SKM-1 treated with dmso at 0.1 percent for 144 hours (cell line): Measurements from ENCODE around the gene FRMD4A.

Source experiments
- DNase-seq: peaks from one replicate; lab custom pipeline; 2025; ENCODE audit not compliant: unreplicated experiment; lab: John Stamatoyannopoulos, UW

Gene FRMD4A

GRCh38 chr10:14023673-14024328 lies 306.9 kb downstream of the FRMD4A start:
- no peak for DNase-seq

- no peak for DNase-seq
Observed at GRCh38 chr10:14022954-14023672, 307.6 kb downstream of the FRMD4A start.

GRCh38 chr10:14022052-14022451 lies 308.7 kb downstream of the FRMD4A start:
- no peak for DNase-seq

GRCh38 chr10:14020037-14020664 lies 310.6 kb downstream of the FRMD4A start:
- DNase-seq: no peak

- DNase-seq: no peak
Observed at GRCh38 chr10:14017467-14017866, 313.3 kb downstream of the FRMD4A start.

- DNase-seq: no peak
Observed at GRCh38 chr10:14016931-14017333, 313.8 kb downstream of the FRMD4A start.

GRCh38 chr10:14016011-14016536 lies 314.6 kb downstream of the FRMD4A start:
- peak; percentile 49 for DNase-seq

GRCh38 chr10:14014423-14014822 lies 316.3 kb downstream of the FRMD4A start:
- no peak for DNase-seq

GRCh38 chr10:14010769-14011574 lies 319.8 kb downstream of the FRMD4A start:
- DNase-seq: no peak

- no peak for DNase-seq
Observed at GRCh38 chr10:14010101-14010558, 320.6 kb downstream of the FRMD4A start.

- no peak for DNase-seq
Observed at GRCh38 chr10:14009371-14010100, 321.2 kb downstream of the FRMD4A start.

GRCh38 chr10:14008740-14009080 lies 322.0 kb downstream of the FRMD4A start:
- DNase-seq: no peak

GRCh38 chr10:14004536-14004935 lies 326.2 kb downstream of the FRMD4A start:
- no peak for DNase-seq

GRCh38 chr10:14003517-14004184 lies 327.1 kb downstream of the FRMD4A start:
- no peak for DNase-seq

GRCh38 chr10:14001298-14002040 lies 329.3 kb downstream of the FRMD4A start:
- no peak for DNase-seq

- DNase-seq: no peak
Observed at GRCh38 chr10:13998163-13998835, 332.4 kb downstream of the FRMD4A start.

- DNase-seq: no peak
Observed at GRCh38 chr10:13997650-13998049, 333.1 kb downstream of the FRMD4A start.

- DNase-seq: no peak
Observed at GRCh38 chr10:13994932-13995331, 335.8 kb downstream of the FRMD4A start.

- no peak for DNase-seq
Observed at GRCh38 chr10:13993673-13994089, 337.0 kb downstream of the FRMD4A start.
